ENCODE measurements around the gene FUT1. TPM values are rescaled to one million over a fixed set of nuclear protein-coding genes. Genes with fewer than 3 reads are reported as not detected.

Gene FUT1
- total RNA-seq, 1 experiment from 2014 or later, result 14.1 TPM

- peaks cover 13 to 21% of the 10 kb centered on the region in 2 experiments for H3K4me1 ChIP-seq (ENCODE audit: control insufficient read depth in 1 of 2, insufficient read depth in 2 of 2, low read length in 2 of 2)
- H4K20me1 ChIP-seq (ENCODE audit: insufficient read depth), result no peaks in the 10 kb centered on the region
- no peak overlapping the region for H3K27ac ChIP-seq (ENCODE audit: low read depth, low read length)
- no TSS peak for BruUV-seq (replicated peaks)
- DNase-seq (ENCODE audit: low read depth, low spot score) (no peak), ATAC-seq (no peak)
- no peak overlapping the region for H3K4me2 ChIP-seq (ENCODE audit: low read length)
- no peaks in the 10 kb centered on the region for H3K27me3 ChIP-seq (ENCODE audit: insufficient read depth, low read length)
- H2AFZ ChIP-seq (ENCODE audit: low read depth, low read length, poor library complexity, severe bottlenecking), result no peak overlapping the region
- H3K9me3 ChIP-seq (ENCODE audit: control insufficient read depth in 1 of 2, insufficient read depth in 1 of 2, low read depth in 1 of 2, low read length in 2 of 2), result no peaks in the 10 kb centered on the region
- no peak overlapping the region for H3K4me3 ChIP-seq (replicated peaks in 1 of 2; ENCODE audit: low read depth in 1 of 2, low read length in 2 of 2)
- TF ChIP-seq SRF (IDR thresholded peaks at IDR 0.05; ENCODE audit: low read depth) (no peak), CEBPB (IDR thresholded peaks at IDR 0.05; ENCODE audit: low read depth) (no peak), EZH2phosphoT487 (IDR thresholded peaks at IDR 0.05; ENCODE audit: borderline replicate concordance) (no peak), YY1 (IDR thresholded peaks at IDR 0.05; ENCODE audit: extremely low read depth, insufficient replicate concordance, low read depth, low read length) (no peak), FOSL1 (IDR thresholded peaks at IDR 0.05; ENCODE audit: low read depth) (no peak), RAD21 (IDR thresholded peaks at IDR 0.05; ENCODE audit: low read depth) (no peak), CBX3 (IDR thresholded peaks at IDR 0.05; ENCODE audit: low read depth) (no peak), EZH2 (IDR thresholded peaks at IDR 0.05) (no peak), POLR2A (IDR thresholded peaks at IDR 0.05; ENCODE audit: borderline replicate concordance, extremely low read depth, insufficient read depth, insufficient read length) (no peak), TCF7L2 (IDR thresholded peaks at IDR 0.05; ENCODE audit: borderline replicate concordance, extremely low read depth, insufficient read depth, insufficient read length) (no peak), CTCF (IDR thresholded peaks at IDR 0.05 in 2 of 3, conservative IDR thresholded peaks at IDR 0.05 in 1 of 3; ENCODE audit: borderline replicate concordance in 1 of 3, insufficient read depth in 1 of 3, low read depth in 2 of 3, low read length in 2 of 3) (no peak), REST (IDR thresholded peaks at IDR 0.05; ENCODE audit: low read depth) (no peak), MAX (IDR thresholded peaks at IDR 0.05) (no peak), ATF3 (IDR thresholded peaks at IDR 0.05) (no peak), JUND (IDR thresholded peaks at IDR 0.05) (no peak), SP1 (IDR thresholded peaks at IDR 0.05; ENCODE audit: low read depth) (no peak), ZBTB33 (IDR thresholded peaks at IDR 0.05; ENCODE audit: extremely low read depth, insufficient replicate concordance, low read length) (no peak), POLR2AphosphoS5 (IDR thresholded peaks at IDR 0.05; ENCODE audit: low read depth, low read length) (no peak), ELF1 (IDR thresholded peaks at IDR 0.05; ENCODE audit: borderline replicate concordance, low read depth) (no peak), SIN3A (IDR thresholded peaks at IDR 0.05; ENCODE audit: low read depth) (no peak)
- peaks cover 4% of the 10 kb centered on the region; the same call in 1 of the 2 replicates for H3K79me2 ChIP-seq (ENCODE audit: insufficient read depth, low read length)
- ChIA-PET POLR2A (no interaction called here), CTCF (no interaction called here), RAD21 (ENCODE audit: low non-redundant PET in 1 of 2, low total read pairs in 2 of 2, uncharacterized antibody in 2 of 2, unreplicated experiment in 2 of 2) (no interaction called here)
- no peak overlapping the region for H3K9ac ChIP-seq (ENCODE audit: low read length)
- no peaks in the 10 kb centered on the region for H3K9me2 ChIP-seq (ENCODE audit: insufficient read depth)
- peaks cover 3 to 15% of the 10 kb centered on the region in 2 experiments; a peak in 2 of 4 replicates for H3K36me3 ChIP-seq (ENCODE audit: control insufficient read depth in 1 of 2, insufficient read depth in 2 of 2, low read length in 2 of 2)
- intact Hi-C loops (cut with micrococcal nuclease), result no loop called here
Measured at GRCh38 chr19:48702701-48703100, 49.7 kb downstream of the FUT1 start.

Measured in HCT116 (cell line).